ENCODE results near the gene RPUSD4. TPM values are rescaled to one million over a fixed set of nuclear protein-coding genes. Genes with fewer than 3 reads are reported as not detected.

The RPUSD4 gene
- total RNA-seq, 2 experiments from 2014 or later: 30.7 to 32.5 TPM

DNA sequence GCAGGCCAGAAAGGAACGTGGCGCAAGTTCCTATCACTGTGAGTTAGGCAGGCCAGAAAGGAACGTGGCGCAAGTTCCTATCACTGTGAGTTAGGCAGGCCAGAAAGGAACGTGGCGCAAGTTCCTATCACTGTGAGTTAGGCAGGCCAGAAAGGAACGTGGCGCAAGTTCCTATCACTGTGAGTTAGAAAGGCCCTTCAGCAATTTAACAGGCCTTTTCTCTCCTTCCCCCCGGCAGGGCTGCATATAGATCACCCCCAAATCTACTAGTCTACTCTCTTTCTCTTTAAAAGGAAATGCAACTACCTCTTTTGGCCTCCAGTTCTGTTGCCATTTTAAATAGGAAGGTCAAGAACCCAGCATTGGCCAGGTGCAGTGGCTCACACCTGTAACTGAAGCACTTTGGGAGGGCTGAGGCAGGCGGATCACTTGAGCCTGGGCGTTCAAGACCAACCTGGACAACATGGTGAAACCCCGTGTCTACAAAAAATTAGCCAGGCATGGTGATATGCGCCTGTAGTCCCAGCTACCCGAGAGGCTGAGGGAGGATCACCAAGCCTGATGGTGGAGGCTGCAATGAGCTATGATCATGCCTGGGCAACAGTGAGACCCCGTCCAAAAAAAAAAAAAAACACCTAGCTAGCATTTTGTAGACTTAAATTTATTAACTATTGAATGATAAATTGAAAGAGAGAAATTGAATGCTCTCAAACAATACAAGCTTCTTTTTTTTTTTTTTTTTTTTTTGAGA lies 15.1 kb upstream of the RPUSD4 start:
- ChIA-PET POLR2A (no interaction called here), CTCF (interaction anchor here (0.6 kb wide), 1 partner anchor 86 kb away, joined by 3 read pairs; no protein-coding TSS in a partner anchor)
- Mint-ChIP-seq H3K9me3 (peaks cover 2% of the 10 kb centered on the region), H3K4me3 (no peak overlapping the region), H3K27me3 (no peaks in the 10 kb centered on the region), H3K36me3 (ENCODE audit: low read depth) (peaks cover 6% of the 10 kb centered on the region), H3K4me1 (no peaks in the 10 kb centered on the region), H3K27ac (no peak overlapping the region)
- no peak for DNase-seq

DNA sequence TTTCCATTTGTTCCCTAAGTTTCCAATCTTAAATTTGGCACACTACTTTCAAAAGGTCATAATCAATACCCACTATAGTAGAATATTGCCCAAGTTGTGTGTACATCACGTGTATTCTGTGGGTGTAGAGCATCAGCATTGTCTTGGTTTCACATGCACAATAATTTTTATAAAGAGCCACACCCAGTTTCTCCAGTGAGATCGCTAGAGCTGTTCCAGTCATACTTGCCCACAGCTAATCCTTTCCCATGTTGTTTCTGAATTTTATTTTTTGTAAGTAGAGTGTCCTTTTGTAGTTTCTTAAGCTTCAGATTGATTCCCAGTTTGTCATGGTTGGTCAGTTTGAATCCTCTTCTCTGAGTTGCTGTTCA lies 13.8 kb upstream of the RPUSD4 start:
- no peak for DNase-seq
- peaks cover 4% of the 10 kb centered on the region for H3K36me3 Mint-ChIP-seq (ENCODE audit: low read depth)
- no peaks in the 10 kb centered on the region for H3K4me1 Mint-ChIP-seq
- H3K9me3 Mint-ChIP-seq: peaks cover 2% of the 10 kb centered on the region
- no peak overlapping the region for H3K4me3 Mint-ChIP-seq
- CTCF ChIA-PET: interaction anchor here (1.5 kb wide), 1 partner anchor 24 kb away, joined by 4 read pairs; no protein-coding TSS in a partner anchor
- no peak overlapping the region for H3K27ac Mint-ChIP-seq
- POLR2A ChIA-PET: no interaction called here
- no peaks in the 10 kb centered on the region for H3K27me3 Mint-ChIP-seq

DNA sequence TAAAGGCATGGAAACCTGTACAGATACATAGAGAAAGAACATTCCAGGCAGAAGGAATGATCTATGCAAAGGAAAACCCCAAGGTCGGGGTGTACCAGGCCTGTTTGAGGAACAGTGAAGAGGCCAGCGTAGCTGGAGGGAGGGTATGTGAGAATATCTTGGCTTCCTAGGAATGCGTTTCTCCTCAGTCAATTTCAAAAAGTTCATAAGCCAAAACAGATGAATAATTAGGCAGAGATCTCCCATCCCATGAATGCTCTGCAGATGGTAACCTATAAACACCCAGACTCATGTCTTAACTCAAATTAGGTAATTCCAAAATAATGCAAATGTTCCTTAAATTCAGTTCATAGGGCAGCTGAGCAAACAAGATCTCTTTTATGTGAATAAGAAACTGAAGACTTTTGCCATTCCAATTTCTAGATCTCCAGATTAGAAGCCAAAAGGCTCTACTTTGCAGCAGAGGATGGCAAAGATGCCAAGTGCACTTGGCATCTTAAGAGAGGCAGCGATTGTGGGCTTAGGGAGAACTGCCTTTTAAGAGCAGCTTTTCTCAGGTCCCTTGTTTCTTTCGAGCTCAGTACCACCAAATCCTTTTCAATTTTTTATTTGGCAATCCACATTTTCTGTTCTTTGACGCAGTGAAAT lies 13.3 kb upstream of the RPUSD4 start:
- peaks cover 2% of the 10 kb centered on the region for H3K9me3 Mint-ChIP-seq
- no peak for DNase-seq
- peaks cover 2% of the 10 kb centered on the region for H3K4me1 Mint-ChIP-seq
- POLR2A ChIA-PET: no interaction called here
- H3K27ac Mint-ChIP-seq: no peak overlapping the region
- peaks cover 4% of the 10 kb centered on the region for H3K36me3 Mint-ChIP-seq (ENCODE audit: low read depth)
- no peak overlapping the region for H3K4me3 Mint-ChIP-seq
- no peaks in the 10 kb centered on the region for H3K27me3 Mint-ChIP-seq
- CTCF ChIA-PET: interaction anchor here (1.5 kb wide), 1 partner anchor 24 kb away, joined by 4 read pairs; no protein-coding TSS in a partner anchor

DNA sequence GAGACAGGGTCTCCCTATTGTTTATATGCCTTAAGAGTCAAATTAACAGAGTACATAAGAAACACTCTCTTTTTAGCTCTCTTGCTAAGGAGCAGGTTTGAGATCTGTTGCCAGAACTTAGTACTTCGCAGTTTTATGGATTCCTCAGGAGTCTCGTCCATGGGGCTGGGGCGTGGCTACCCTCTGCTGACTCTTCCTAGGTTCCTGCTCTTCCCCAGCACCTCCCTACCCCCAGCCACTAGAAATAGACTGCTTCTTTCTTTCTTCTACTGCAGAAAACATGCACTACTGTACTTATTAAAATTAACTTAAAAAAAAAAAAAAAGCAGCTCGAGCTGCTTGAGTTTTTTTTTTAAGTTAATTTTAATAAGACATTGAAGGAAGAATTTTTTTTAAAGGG lies 8.1 kb upstream of the RPUSD4 start:
- ChIA-PET CTCF (interaction anchor here (0.5 to 0.8 kb wide), 2 partner anchors 49 to 87 kb away, joined by 3 read pairs; partner anchors contain the start of genes FOXRED1 and SRPRA), POLR2A (no interaction called here)
- Mint-ChIP-seq H3K27me3 (no peaks in the 10 kb centered on the region), H3K4me3 (no peak overlapping the region), H3K9me3 (no peaks in the 10 kb centered on the region), H3K27ac (no peak overlapping the region), H3K4me1 (peaks cover 15% of the 10 kb centered on the region), H3K36me3 (ENCODE audit: low read depth) (no peaks in the 10 kb centered on the region)
- no peak for DNase-seq

DNA sequence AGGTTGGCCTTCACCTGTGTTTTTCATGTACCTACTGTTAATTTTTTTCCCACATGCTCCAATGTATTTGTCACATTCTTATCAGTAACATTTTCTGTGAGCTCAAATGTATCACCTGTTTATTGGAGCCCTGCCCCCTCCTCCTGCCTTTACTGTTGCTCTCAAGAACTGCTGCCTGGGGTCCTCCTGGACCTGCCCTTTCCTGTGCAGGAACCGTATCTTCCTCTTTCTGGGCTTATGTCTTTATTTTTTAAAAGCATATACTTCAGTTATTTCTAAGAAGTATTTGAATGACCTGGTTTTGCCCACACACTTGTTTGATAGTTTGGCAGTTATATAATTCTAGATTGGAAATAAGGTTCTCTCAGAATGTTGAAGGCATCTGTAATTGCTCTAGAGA lies 6.0 kb upstream of the RPUSD4 start:
- ChIA-PET POLR2A (no interaction called here), CTCF (no interaction called here)
- peaks cover 3% of the 10 kb centered on the region for H3K27me3 Mint-ChIP-seq
- no peaks in the 10 kb centered on the region for H3K36me3 Mint-ChIP-seq (ENCODE audit: low read depth)
- no peaks in the 10 kb centered on the region for H3K9me3 Mint-ChIP-seq
- peaks cover 22% of the 10 kb centered on the region for H3K4me1 Mint-ChIP-seq
- H3K4me3 Mint-ChIP-seq: no peak overlapping the region
- no peak overlapping the region for H3K27ac Mint-ChIP-seq
- DNase-seq: no peak

DNA sequence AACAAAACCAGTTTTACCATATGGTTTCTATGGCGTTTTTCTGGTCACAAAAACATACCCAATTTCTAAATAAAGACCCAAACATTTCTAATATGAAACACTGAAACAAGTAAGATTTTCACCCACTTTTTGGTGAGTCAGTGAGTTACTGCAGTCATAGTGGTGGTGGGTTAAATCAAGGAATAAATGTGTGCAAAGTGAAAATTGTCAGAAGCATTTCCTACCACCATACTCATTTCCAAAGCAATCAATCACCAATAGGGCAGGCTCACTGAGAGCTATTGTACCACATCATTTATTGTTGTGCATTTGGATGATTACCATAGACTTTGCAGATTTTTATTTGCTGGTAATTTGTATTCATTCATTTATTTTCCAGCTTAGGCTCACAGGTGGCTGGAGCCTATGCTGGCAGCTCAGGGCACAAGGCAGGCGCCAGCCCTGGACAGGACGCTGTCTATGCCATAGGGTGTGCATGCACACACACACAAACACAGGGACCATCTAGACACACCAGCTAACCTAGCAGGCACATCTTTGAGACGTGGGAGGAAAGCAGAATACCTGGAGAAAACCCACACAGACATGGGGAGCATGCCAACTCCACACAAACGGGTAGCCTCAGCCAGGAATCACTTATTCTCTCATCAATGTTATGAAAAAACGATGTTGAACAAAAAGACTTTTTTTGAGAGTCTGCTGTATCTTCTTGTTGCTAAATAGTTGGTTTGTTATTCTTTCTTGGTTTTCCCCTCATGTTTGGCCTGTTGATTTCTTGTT lies 5.3 kb upstream of the RPUSD4 start:
- no peak overlapping the region for H3K4me3 Mint-ChIP-seq
- H3K27me3 Mint-ChIP-seq: peaks cover 3% of the 10 kb centered on the region
- ChIA-PET POLR2A (no interaction called here), CTCF (interaction anchor here (1.6 kb wide), 1 partner anchor 12 kb away, joined by 4 read pairs; no protein-coding TSS in a partner anchor)
- no peaks in the 10 kb centered on the region for H3K9me3 Mint-ChIP-seq
- H3K27ac Mint-ChIP-seq: no peak overlapping the region
- DNase-seq: no peak
- no peaks in the 10 kb centered on the region for H3K36me3 Mint-ChIP-seq (ENCODE audit: low read depth)
- H3K4me1 Mint-ChIP-seq: peaks cover 27% of the 10 kb centered on the region

DNA sequence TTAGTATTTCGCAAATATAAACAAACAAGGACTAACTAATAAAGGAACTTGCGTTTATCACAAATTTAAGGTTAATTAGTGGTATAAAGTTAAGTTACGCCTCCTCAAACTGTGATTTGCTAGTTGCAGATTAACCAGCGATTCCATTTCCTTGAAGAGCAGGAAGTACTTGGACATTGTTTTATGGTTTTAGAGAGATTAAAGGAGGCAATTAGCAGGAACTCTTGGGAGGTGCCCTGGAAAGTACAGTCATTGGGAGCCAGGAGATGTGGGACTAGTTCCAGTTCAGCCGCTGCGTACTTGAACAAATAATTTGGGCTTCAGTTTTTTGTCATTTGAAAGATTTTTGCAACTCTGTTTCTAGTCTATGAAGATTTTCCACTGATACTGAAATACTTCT lies 3.4 kb upstream of the RPUSD4 start:
- ChIA-PET POLR2A (no interaction called here), CTCF (no interaction called here)

DNA sequence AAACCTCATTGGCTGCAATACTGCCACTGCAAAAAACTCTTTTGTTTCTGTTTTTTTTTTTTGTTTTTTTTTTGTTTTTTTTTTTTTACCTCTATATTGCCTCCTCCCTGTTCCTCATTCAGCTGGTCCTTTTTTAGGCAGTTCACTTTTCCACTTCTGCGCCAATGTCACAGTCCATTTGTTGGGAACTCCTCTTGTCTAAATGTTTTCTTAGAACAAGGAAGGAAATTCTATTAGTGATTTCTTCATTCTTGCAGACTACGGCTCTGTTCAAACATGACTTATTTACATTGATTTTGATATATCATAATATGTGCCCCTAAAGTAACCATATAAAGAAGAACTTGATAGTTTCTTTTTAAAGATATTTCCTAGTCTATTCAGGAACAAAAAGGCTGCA lies 3.0 kb upstream of the RPUSD4 start:
- H3K4me3 Mint-ChIP-seq: no peak overlapping the region
- ChIA-PET POLR2A (no interaction called here), CTCF (no interaction called here)
- no peak overlapping the region for H3K27ac Mint-ChIP-seq
- H3K9me3 Mint-ChIP-seq: no peaks in the 10 kb centered on the region
- H3K36me3 Mint-ChIP-seq (ENCODE audit: low read depth): peaks cover 11% of the 10 kb centered on the region
- H3K4me1 Mint-ChIP-seq: peaks cover 41% of the 10 kb centered on the region
- DNase-seq: no peak
- H3K27me3 Mint-ChIP-seq: peaks cover 3% of the 10 kb centered on the region

More for the DNA sequence above, 3.4 kb upstream of the RPUSD4 start:
- Mint-ChIP-seq H3K27ac (no peak overlapping the region), H3K27me3 (peaks cover 3% of the 10 kb centered on the region), H3K36me3 (ENCODE audit: low read depth) (peaks cover 9% of the 10 kb centered on the region), H3K9me3 (no peaks in the 10 kb centered on the region), H3K4me1 (peaks cover 38% of the 10 kb centered on the region), H3K4me3 (no peak overlapping the region)
- DNase-seq: no peak

DNA sequence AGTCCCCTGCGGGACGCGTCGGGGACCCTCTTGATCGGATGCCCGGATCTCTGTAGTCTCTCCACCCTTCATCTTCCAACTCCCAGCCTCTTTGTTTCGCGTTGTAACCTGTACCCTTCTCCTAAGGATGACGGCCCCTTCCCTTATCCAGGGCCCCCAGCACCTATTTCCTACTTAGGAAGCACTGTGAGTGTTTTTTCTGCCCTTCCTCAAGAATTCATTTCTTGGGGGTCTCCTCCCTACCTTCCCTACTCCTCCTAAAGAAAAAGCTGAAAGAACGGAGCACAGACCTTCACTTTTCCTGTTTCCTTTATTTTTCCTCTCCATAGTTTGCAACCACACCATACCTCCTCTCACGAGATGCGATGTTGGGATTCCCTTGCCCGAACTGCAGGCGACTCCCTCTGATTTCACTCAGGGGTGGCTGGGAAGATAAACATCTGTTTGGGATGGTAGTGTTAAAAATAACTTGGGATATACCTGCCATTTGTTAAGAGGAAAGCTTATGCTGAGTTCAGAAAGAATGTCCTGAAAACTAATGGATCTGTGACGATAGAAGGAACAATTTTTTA lies 725 bp upstream of the RPUSD4 start:
- Mint-ChIP-seq H3K9me3 (no peaks in the 10 kb centered on the region), H3K36me3 (ENCODE audit: low read depth) (peaks cover 18% of the 10 kb centered on the region), H3K27me3 (peaks cover 3% of the 10 kb centered on the region), H3K4me3 (peak overlapping the region; percentile 98), H3K4me1 (peaks cover 34% of the 10 kb centered on the region), H3K27ac (peak overlapping the region; percentile 94)
- DNase-seq: no peak
- POLR2A ChIA-PET: interaction anchor here (0.6 kb wide), 1 partner anchor 8 kb away, joined by 8 read pairs; no protein-coding TSS in a partner anchor
- CTCF ChIA-PET: interaction anchor here (0.9 to 1.8 kb wide), 2 partner anchors 69 to 98 kb away, joined by 4 read pairs; no protein-coding TSS in a partner anchor

DNA sequence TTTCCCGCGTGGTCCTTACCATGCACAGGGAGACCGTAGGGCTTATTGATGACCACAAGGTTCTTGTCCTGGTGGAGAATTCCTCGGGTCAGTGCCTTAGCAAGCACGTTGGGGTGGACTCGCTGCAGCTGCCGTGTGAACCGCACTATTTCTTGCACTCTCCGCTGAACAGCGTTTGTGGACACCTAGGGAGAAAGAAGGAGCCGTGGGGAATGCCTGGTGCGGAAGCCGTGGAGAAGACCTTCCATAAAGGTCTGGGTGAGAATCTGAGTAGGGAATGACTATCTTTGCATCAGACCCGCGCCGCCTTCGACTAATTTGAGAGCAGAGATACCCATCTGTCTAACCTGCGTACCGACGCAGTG lies 597 bp downstream of the RPUSD4 start:
- Mint-ChIP-seq H3K4me1 (peaks cover 31% of the 10 kb centered on the region), H3K36me3 (ENCODE audit: low read depth) (peaks cover 24% of the 10 kb centered on the region), H3K27ac (peak overlapping the region; percentile 94), H3K27me3 (peaks cover 3% of the 10 kb centered on the region), H3K9me3 (no peaks in the 10 kb centered on the region), H3K4me3 (peak overlapping the region; percentile 98)
- DNase-seq: no peak
- ChIA-PET POLR2A (no interaction called here), CTCF (no interaction called here)

DNA sequence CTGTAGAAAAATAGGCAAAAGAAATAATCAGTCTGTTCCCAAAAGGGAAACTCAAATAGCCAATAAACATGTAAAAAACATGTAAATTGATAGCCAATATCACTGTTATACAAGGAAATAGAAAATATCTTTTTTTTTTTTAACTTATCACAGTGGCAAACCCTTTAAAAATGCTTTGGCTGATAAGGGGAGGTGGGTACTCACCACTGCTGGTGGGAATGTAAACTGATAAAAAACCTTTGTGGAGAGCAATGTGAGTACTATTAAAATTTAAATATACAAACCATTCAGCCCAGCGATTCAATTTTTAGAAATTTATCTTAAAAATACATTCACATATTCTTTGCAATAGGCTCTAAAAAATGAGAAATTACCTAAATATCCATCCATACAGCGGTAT lies 3.6 kb downstream of the RPUSD4 start:
- POLR2A ChIA-PET: no interaction called here
- Mint-ChIP-seq H3K27me3 (peaks cover 3% of the 10 kb centered on the region), H3K4me3 (no peak overlapping the region), H3K27ac (no peak overlapping the region), H3K9me3 (no peaks in the 10 kb centered on the region), H3K4me1 (peaks cover 25% of the 10 kb centered on the region), H3K36me3 (ENCODE audit: low read depth) (peaks cover 40% of the 10 kb centered on the region)
- CTCF ChIA-PET: interaction anchor here (1.2 kb wide), 1 partner anchor 10 kb away, joined by 6 read pairs; no protein-coding TSS in a partner anchor
- no peak for DNase-seq

DNA sequence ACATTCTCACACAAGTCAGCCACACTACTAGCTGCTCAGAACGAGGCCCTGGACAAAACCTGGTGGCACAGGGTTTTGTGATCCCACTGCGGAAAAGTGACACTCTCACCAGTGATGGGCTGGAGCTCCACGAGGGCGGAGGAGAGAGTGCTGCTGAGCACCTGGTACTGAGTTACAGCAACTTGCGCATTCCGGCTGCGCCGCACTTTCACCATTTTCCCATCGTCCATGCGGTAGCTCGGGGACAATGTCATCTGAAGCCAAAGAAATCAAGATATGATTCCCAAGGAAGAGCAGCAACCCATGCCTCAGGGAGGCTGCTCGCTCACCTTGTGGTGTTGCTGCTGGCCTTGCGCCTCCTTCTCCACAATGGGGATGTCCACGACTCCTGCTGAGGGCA lies 6.1 kb downstream of the RPUSD4 start:
- Mint-ChIP-seq H3K36me3 (ENCODE audit: low read depth) (peaks cover 48% of the 10 kb centered on the region), H3K9me3 (no peaks in the 10 kb centered on the region), H3K4me3 (no peak overlapping the region), H3K4me1 (peaks cover 6% of the 10 kb centered on the region), H3K27me3 (no peaks in the 10 kb centered on the region), H3K27ac (no peak overlapping the region)
- DNase-seq: no peak
- CTCF ChIA-PET: interaction anchor here (0.5 to 2.0 kb wide), 2 partner anchors 12 to 135 kb away, joined by 3 to 5 read pairs; no protein-coding TSS in a partner anchor
- POLR2A ChIA-PET: no interaction called here

Data from activated CD4-positive, alpha-beta T cell treated with anti-CD3 and anti-CD28 coated beads, Interleukin-2, amount 10 ng/mL, durations not matched to agents 7 days and 5 days (primary cell).